ENCODE results near the gene TIMM13. TPM values are rescaled to one million over a fixed set of nuclear protein-coding genes. Genes with fewer than 3 reads are reported as not detected.

Gene TIMM13
- total and polyA plus RNA-seq, 10 of the 15 experiments (the other 5 are each of a cell fraction or from before 2014, with no cell fraction given), result 9.9 to 205 (median 63.6) TPM

GRCh38 chr19:2411709-2412108 is 15.7 kb downstream of the TIMM13 start (continued):
- TF ChIP-seq SREBF2 (IDR thresholded peaks at IDR 0.05; ENCODE audit: low read length) (no peak), NKRF (conservative IDR thresholded peaks at IDR 0.05) (no peak), MTA3 (IDR thresholded peaks at IDR 0.05; ENCODE audit: borderline replicate concordance, low read length) (no peak), CHD4 (IDR thresholded peaks at IDR 0.05) (no peak), BRCA1 (IDR thresholded peaks at IDR 0.05; ENCODE audit: low read depth, low read length) (no peak), ZNF217 (IDR thresholded peaks at IDR 0.05) (no peak), BCLAF1 (IDR thresholded peaks at IDR 0.05) (no peak), IKZF1 (conservative IDR thresholded peaks at IDR 0.05) (no peak), NRF1 (conservative IDR thresholded peaks at IDR 0.05; ENCODE audit: low read depth, low read length) (no peak)

GRCh38 chr19:2410023-2410422 is 17.4 kb downstream of the TIMM13 start:
- SMC1A ChIA-PET (ENCODE audit: uncharacterized antibody, unreplicated experiment), result no interaction called here
- in situ Hi-C loops (cut with MboI) (no loop called here), intact Hi-C loops (cut with micrococcal nuclease; ENCODE audit: unreplicated experiment) (no loop called here)
- H3K9ac ChIP-seq (ENCODE audit: control insufficient read depth, insufficient read depth, low read length), result no peak overlapping the region
- RAD21 ChIA-PET (ENCODE audit: unreplicated experiment), result interaction anchor here (0.5 kb wide), 1 partner anchor 197 kb away, joined by 4 read pairs; no protein-coding TSS in a partner anchor
- H3K36me3 ChIP-seq (ENCODE audit: control insufficient read depth in 2 of 2, insufficient read depth in 2 of 2, low read length in 1 of 2), result no peaks in the 10 kb centered on the region
- POLR2A ChIA-PET, result no interaction called here
- no peak for ATAC-seq
- TF ChIP-seq TCF12 (IDR thresholded peaks at IDR 0.05; ENCODE audit: low read depth, low read length) (no peak), PAX5 (IDR thresholded peaks at IDR 0.05; ENCODE audit: borderline replicate concordance, low read depth, low read length) (no peak), CTCF (IDR thresholded peaks at IDR 0.05 in 2 of 3, conservative IDR thresholded peaks at IDR 0.05 in 1 of 3; ENCODE audit: control insufficient read depth in 2 of 3, extremely low read depth in 1 of 3, insufficient read depth in 1 of 3, low read depth in 3 of 3, low read length in 3 of 3) (no peak), JUND (IDR thresholded peaks at IDR 0.05; ENCODE audit: low read depth, low read length) (no peak), CHD1 (IDR thresholded peaks at IDR 0.05; ENCODE audit: low read depth, low read length) (no peak), STAT3 (IDR thresholded peaks at IDR 0.05; ENCODE audit: low read depth, low read length) (no peak), POU2F2 (IDR thresholded peaks at IDR 0.05; ENCODE audit: borderline replicate concordance, low read depth, low read length) (no peak), ZNF384 (IDR thresholded peaks at IDR 0.05; ENCODE audit: borderline replicate concordance, low read depth, low read length) (no peak)
- H3K27me3 ChIP-seq (replicated peaks in 1 of 2; ENCODE audit: control insufficient read depth in 2 of 2, insufficient read depth in 2 of 2, low read length in 1 of 2), result no peaks in the 10 kb centered on the region
- H3K4me1 ChIP-seq (ENCODE audit: control insufficient read depth, insufficient read depth, low read length), result no peaks in the 10 kb centered on the region
- CTCF ChIA-PET, result no interaction called here
- FAIRE-seq, result no peak
- BruUV-seq (replicated peaks), result no TSS peak
- no peak overlapping the region for H3K27ac ChIP-seq (ENCODE audit: control insufficient read depth, insufficient read depth)
- no peaks in the 10 kb centered on the region for H3K79me2 ChIP-seq (ENCODE audit: control insufficient read depth, insufficient read depth, low read length)
- no peak overlapping the region for H2AFZ ChIP-seq (ENCODE audit: control insufficient read depth, low read depth, low read length)
- H3K4me2 ChIP-seq (ENCODE audit: control insufficient read depth, insufficient read depth), result no peak overlapping the region
- WGBS (ENCODE audit: insufficient coverage, insufficient replicate concordance, low lambda C conversion rate, missing lambda C conversion rate), result 76% methylated on average over 7 of the region's 7 CpGs
- no peaks in the 10 kb centered on the region for H4K20me1 ChIP-seq (ENCODE audit: control insufficient read depth, insufficient read depth)
- H3K4me3 ChIP-seq, result no peak overlapping the region
- no peak for DNase-seq (ENCODE audit: low read depth, low spot score)
- H3K9me3 ChIP-seq (replicated peaks; ENCODE audit: control insufficient read depth, insufficient read depth, low read length), result no peaks in the 10 kb centered on the region; the same call in 2 of the 3 replicates
